Measurements from ENCODE around the gene PATE1. TPM values are rescaled to one million over a fixed set of nuclear protein-coding genes. Genes with fewer than 3 reads are reported as not detected.

The PATE1 gene
- total RNA-seq, 1 experiment from 2014 or later = not detected

GRCh38 chr11:125787827-125788226 is 41.7 kb downstream of the PATE1 start, which contains the start of gene PATE3:
TSS of gene PATE3 (plus strand) at chr11:125788127. CDS start at chr11:125788152, 25 bp downstream.
- no peak within 1 kb of the TSS for H3K4me2 ChIP-seq (ENCODE audit: low read length)
- no peaks in the 10 kb centered on the region for H3K36me3 ChIP-seq (ENCODE audit: control insufficient read depth in 1 of 2, insufficient read depth in 2 of 2, low read length in 2 of 2)
- TF ChIP-seq SP1 (IDR thresholded peaks at IDR 0.05; ENCODE audit: low read depth) = no peak
- TF ChIP-seq, protein P1, sequence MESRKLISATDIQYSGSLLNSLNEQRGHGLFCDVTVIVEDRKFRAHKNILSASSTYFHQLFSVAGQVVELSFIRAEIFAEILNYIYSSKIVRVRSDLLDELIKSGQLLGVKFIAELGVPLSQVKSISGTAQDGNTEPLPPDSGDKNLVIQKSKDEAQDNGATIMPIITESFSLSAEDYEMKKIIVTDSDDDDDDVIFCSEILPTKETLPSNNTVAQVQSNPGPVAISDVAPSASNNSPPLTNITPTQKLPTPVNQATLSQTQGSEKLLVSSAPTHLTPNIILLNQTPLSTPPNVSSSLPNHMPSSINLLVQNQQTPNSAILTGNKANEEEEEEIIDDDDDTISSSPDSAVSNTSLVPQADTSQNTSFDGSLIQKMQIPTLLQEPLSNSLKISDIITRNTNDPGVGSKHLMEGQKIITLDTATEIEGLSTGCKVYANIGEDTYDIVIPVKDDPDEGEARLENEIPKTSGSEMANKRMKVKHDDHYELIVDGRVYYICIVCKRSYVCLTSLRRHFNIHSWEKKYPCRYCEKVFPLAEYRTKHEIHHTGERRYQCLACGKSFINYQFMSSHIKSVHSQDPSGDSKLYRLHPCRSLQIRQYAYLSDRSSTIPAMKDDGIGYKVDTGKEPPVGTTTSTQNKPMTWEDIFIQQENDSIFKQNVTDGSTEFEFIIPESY (IDR thresholded peaks at IDR 0.05; ENCODE audit: extremely low read depth, insufficient replicate concordance, low read length) = no peak
- TF ChIP-seq REST (IDR thresholded peaks at IDR 0.05; ENCODE audit: low read depth) = no peak
- TF ChIP-seq EZH2phosphoT487 (IDR thresholded peaks at IDR 0.05; ENCODE audit: borderline replicate concordance) = no peak
- TF ChIP-seq EZH2 (IDR thresholded peaks at IDR 0.05) = no peak
- no peak for TF ChIP-seq POLR2A (IDR thresholded peaks at IDR 0.05; ENCODE audit: borderline replicate concordance, extremely low read depth, insufficient read depth, insufficient read length)
- no peak for TF ChIP-seq ZNF274 (IDR thresholded peaks at IDR 0.05; ENCODE audit: low read depth, low read length)
- no peak for TF ChIP-seq ELF1 (IDR thresholded peaks at IDR 0.05; ENCODE audit: borderline replicate concordance, low read depth)
- TF ChIP-seq, protein P2, sequence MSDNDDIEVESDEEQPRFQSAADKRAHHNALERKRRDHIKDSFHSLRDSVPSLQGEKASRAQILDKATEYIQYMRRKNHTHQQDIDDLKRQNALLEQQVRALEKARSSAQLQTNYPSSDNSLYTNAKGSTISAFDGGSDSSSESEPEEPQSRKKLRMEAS (IDR thresholded peaks at IDR 0.05) = no peak
- TF ChIP-seq POLR2AphosphoS5 (IDR thresholded peaks at IDR 0.05; ENCODE audit: low read depth, low read length) = no peak
- TF ChIP-seq ATF3 (IDR thresholded peaks at IDR 0.05) = no peak
- TF ChIP-seq SRF (IDR thresholded peaks at IDR 0.05; ENCODE audit: low read depth) = no peak
- no peak for TF ChIP-seq RAD21 (IDR thresholded peaks at IDR 0.05; ENCODE audit: low read depth)
- TF ChIP-seq, protein P3, sequence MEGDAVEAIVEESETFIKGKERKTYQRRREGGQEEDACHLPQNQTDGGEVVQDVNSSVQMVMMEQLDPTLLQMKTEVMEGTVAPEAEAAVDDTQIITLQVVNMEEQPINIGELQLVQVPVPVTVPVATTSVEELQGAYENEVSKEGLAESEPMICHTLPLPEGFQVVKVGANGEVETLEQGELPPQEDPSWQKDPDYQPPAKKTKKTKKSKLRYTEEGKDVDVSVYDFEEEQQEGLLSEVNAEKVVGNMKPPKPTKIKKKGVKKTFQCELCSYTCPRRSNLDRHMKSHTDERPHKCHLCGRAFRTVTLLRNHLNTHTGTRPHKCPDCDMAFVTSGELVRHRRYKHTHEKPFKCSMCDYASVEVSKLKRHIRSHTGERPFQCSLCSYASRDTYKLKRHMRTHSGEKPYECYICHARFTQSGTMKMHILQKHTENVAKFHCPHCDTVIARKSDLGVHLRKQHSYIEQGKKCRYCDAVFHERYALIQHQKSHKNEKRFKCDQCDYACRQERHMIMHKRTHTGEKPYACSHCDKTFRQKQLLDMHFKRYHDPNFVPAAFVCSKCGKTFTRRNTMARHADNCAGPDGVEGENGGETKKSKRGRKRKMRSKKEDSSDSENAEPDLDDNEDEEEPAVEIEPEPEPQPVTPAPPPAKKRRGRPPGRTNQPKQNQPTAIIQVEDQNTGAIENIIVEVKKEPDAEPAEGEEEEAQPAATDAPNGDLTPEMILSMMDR (IDR thresholded peaks at IDR 0.05 in 2 of 3, conservative IDR thresholded peaks at IDR 0.05 in 1 of 3; ENCODE audit: borderline replicate concordance in 1 of 3, insufficient read depth in 1 of 3, low read depth in 2 of 3, low read length in 2 of 3) = no peak
- TF ChIP-seq YY1 (IDR thresholded peaks at IDR 0.05; ENCODE audit: extremely low read depth, insufficient replicate concordance, low read depth, low read length) = no peak
- H3K4me3 ChIP-seq (replicated peaks in 1 of 2; ENCODE audit: low read depth in 1 of 2, low read length in 2 of 2) = no peak within 1 kb of the TSS
- no peaks in the 10 kb centered on the region for H4K20me1 ChIP-seq (ENCODE audit: insufficient read depth)
- POLR2A ChIA-PET = no interaction called here
- intact Hi-C loops (cut with micrococcal nuclease) = no loop called here
- no peaks in the 10 kb centered on the region for H3K79me2 ChIP-seq (ENCODE audit: insufficient read depth, low read length)
- H3K9ac ChIP-seq (ENCODE audit: low read length) = no peak within 1 kb of the TSS
- H3K9me2 ChIP-seq (ENCODE audit: insufficient read depth) = no peaks in the 10 kb centered on the region
- CTCF ChIA-PET = no interaction called here
- peaks cover 7% of the 10 kb centered on the region; the same call in 1 of the 2 replicates for H3K27me3 ChIP-seq (ENCODE audit: insufficient read depth, low read length)
- ATAC-seq (no peak), DNase-seq (ENCODE audit: low read depth, low spot score) (no peak)
- no TSS peak for BruUV-seq (replicated peaks)
- RAD21 ChIA-PET (ENCODE audit: low non-redundant PET in 1 of 2, low total read pairs in 2 of 2, uncharacterized antibody in 2 of 2, unreplicated experiment in 2 of 2) = no interaction called here
- H3K4me1 ChIP-seq (ENCODE audit: control insufficient read depth in 1 of 2, insufficient read depth in 2 of 2, low read length in 2 of 2) = no peaks in the 10 kb centered on the region
- H3K27ac ChIP-seq (ENCODE audit: low read depth, low read length) = no peak within 1 kb of the TSS
- H3K9me3 ChIP-seq (ENCODE audit: control insufficient read depth in 1 of 2, insufficient read depth in 1 of 2, low read depth in 1 of 2, low read length in 2 of 2) = no peaks in the 10 kb centered on the region
- no peak within 1 kb of the TSS for H2AFZ ChIP-seq (ENCODE audit: low read depth, low read length, poor library complexity, severe bottlenecking)

Measured in HCT116 (cell line).